Choroid plexus epithelial cell (primary cell): Measurements from ENCODE around the gene SPP2.

ENCODE experiments used
- DNase-seq: peaks from one replicate; pipeline ENCODE4 v3.0.0-alpha.2; 2010; ENCODE audit warnings: low read depth
- H3K4me3 ChIP-seq: 2 replicates; pipeline ENCODE4 v1.5.1; 2011; ENCODE audit warnings: low read depth, mild to moderate bottlenecking, control low read depth, low read length, moderate library complexity
- CTCF ChIP-seq: conservative IDR thresholded peaks from 2 replicates; pipeline ENCODE4 v1.5.1; 2011; ENCODE audit warnings: low read depth, mild to moderate bottlenecking, control low read depth, inconsistent platforms, low read length, moderate library complexity

The SPP2 gene

GRCh38 chr2:234050455-234051135 is at the start of gene SPP2:
SPP2 (plus strand) TSS chr2:234050702; CDS start chr2:234050787, 85 bp downstream.
- no peak for DNase-seq
- no peak within 1 kb of the TSS for H3K4me3 ChIP-seq
- TF ChIP-seq CTCF = no peak

- TF ChIP-seq CTCF = no peak
- DNase-seq = no peak
- H3K4me3 ChIP-seq = no peak overlapping the region
These were observed 48.9 kb upstream of the SPP2 start for GRCh38 chr2:234001380-234002160.

DNA sequence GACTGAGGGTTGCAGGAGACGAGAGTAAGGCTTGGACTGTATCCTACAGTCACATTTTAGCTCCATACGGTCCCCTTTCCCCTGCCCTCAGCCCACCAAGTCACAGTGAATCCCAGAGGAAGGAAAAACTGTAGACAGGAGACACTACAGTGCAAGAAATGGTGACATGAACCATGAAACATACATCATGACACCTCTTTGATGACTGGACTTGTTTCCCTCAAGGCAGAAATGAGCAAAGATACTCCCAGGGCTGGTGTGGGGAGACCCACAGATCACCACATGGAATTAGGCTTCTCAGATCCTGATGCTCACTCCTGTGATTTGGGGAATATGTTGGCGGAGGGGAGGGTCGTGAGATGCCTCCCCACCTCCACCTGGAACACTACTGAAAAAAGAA is 48.2 kb upstream of the SPP2 start:
- DNase-seq = no peak
- H3K4me3 ChIP-seq = no peak overlapping the region
- no peak for TF ChIP-seq CTCF

DNA sequence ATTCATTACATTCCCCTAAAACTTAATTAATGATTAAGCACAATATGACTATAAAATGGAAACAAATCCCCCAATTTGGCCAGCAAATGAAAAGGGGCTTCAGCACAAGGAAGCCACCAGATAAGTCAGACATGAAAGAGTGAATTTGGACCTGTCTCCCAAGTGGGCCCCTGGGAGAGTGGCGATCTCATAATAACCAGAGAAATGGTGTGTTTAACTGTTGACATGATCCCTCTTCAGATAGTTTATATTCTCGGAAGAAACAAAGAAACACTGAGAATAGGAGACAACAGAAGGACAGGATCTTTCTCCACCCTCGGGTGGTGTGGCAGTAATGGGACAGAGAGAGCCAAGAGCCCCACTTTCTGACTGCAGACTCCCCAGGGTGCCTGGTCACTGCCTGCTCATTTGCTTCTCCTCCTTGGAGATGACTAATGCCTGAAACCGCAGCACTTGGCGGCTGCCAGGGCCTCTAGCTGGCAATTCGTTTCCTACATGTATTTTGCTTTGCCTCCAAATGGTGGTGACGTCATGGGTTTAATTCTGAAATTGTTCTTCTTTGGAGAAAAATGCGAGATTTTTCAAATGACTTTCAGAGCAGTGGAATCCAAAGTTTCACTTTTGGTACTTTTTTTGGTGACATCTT is 46.4 kb upstream of the SPP2 start:
- no peak overlapping the region for H3K4me3 ChIP-seq
- TF ChIP-seq CTCF = no peak
- DNase-seq = peak; percentile 91

- no peak overlapping the region for H3K4me3 ChIP-seq
These were observed 45.4 kb upstream of the SPP2 start for GRCh38 chr2:234005126-234005525.

DNA sequence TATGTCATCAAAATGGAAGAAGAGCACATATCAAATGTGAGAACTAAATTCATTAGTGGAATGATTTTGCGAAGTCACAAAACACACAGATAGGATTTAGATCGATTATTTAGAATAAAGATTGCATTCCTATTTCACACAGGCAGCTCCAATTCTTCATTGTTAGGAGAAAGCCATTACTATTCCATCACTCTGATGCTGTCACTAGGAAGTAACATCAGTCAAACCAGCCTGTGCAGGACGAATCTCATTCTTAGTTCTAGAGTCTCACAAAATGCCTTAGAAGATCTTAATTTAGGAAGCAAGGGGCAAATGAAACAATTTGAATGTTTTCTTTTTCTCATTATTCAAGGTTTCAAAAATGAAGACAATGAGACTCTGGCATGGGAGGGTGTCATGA is 44.0 kb upstream of the SPP2 start:
- DNase-seq = no peak
- H3K4me3 ChIP-seq = no peak overlapping the region
- no peak for TF ChIP-seq CTCF

More at GRCh38 chr2:234005126-234005525, 45.4 kb upstream of the SPP2 start:
- no peak for TF ChIP-seq CTCF
- DNase-seq = no peak
